Neural cell (in vitro differentiated cells): ENCODE results near the gene FRY. TPM values are rescaled to one million over a fixed set of nuclear protein-coding genes. Genes with fewer than 3 reads are reported as not detected.

Source experiments
- H2AFZ ChIP-seq: fragments of 200-600, 300-800 bp; sonication (generic), shearing (Covaris generic); 2 replicates; pipeline ENCODE4 v1.6.0; 2014; ENCODE audit warnings: low read depth, mild to moderate bottlenecking, antibody characterized with exemption, low read length, moderate library complexity
- H3F3A ChIP-seq: fragments of 200-600 bp; shearing (Covaris generic); 2 replicates; pipeline ENCODE4 v1.6.1; 2016; ENCODE audit warnings: mild to moderate bottlenecking, moderate library complexity, mixed read lengths, antibody characterized with exemption, low read length; ENCODE audit not compliant: insufficient read depth, poor library complexity, severe bottlenecking
- H3K27ac ChIP-seq: fragments of 200-600, 300-800 bp; sonication (generic), shearing (Covaris generic); 2 replicates; pipeline ENCODE4 v1.5.1; 2014; ENCODE audit warnings: mild to moderate bottlenecking, low read length, moderate library complexity
- H3K27me3 ChIP-seq: fragments of 300-800, 200-600 bp; sonication (generic), shearing (Covaris generic); 2 replicates; pipeline ENCODE4 v1.6.0; 2014; ENCODE audit warnings: mild to moderate bottlenecking, low read depth, low read length, moderate library complexity; ENCODE audit not compliant: insufficient read depth
- H3K36me3 ChIP-seq: fragments of 300-800, 200-600 bp; sonication (generic), shearing (Covaris generic); 2 replicates; pipeline ENCODE4 v1.5.1; 2014; ENCODE audit warnings: mild to moderate bottlenecking, antibody characterized with exemption, low read length, moderate library complexity; ENCODE audit not compliant: insufficient read depth
- H3K4me2 ChIP-seq: fragments of 300-800, 200-600 bp; sonication (generic), shearing (Covaris generic); 2 replicates; pipeline ENCODE4 v1.6.0; 2014; ENCODE audit warnings: mild to moderate bottlenecking, low read length
- H3K4me3 ChIP-seq: fragments of 300-800, 200-600 bp; sonication (generic), shearing (Covaris generic); 2 replicates; pipeline ENCODE4 v1.5.1; 2014; ENCODE audit warnings: mild to moderate bottlenecking, low read length, moderate library complexity
- H3K79me2 ChIP-seq: fragments of 200-600 bp; shearing (Covaris generic); replicated peaks from 2 replicates; pipeline ENCODE4 v1.6.0; 2014; ENCODE audit warnings: mild to moderate bottlenecking, low read length, moderate library complexity; ENCODE audit not compliant: insufficient read depth
- H3K9ac ChIP-seq: fragments of 300-800, 200-600 bp; sonication (generic), shearing (Covaris generic); 2 replicates; pipeline ENCODE4 v1.6.1; 2016; ENCODE audit warnings: mild to moderate bottlenecking, low read length, mixed read lengths
- H3K9me2 ChIP-seq: fragments of 200-600 bp; shearing (Covaris generic); 2 replicates; pipeline ENCODE4 v1.6.1; 2016; ENCODE audit warnings: mild to moderate bottlenecking, low read length, mixed read lengths; ENCODE audit not compliant: insufficient read depth
- H3K9me3 ChIP-seq: fragments of 200-600, 300-800 bp; sonication (generic), shearing (Covaris generic); 2 replicates; pipeline ENCODE4 v1.6.1; 2016; ENCODE audit warnings: mild to moderate bottlenecking, mixed run types, low read length, moderate library complexity, mixed read lengths
- H4K20me1 ChIP-seq: fragments of 200-600 bp; shearing (Covaris generic); 2 replicates; pipeline ENCODE4 v1.6.1; 2016; ENCODE audit warnings: mild to moderate bottlenecking, mixed run types; ENCODE audit not compliant: insufficient read depth
- CTCF ChIP-seq: fragments of 450-650 bp; IDR thresholded peaks from 2 replicates; pipeline ENCODE4 v1.5.1; 2014; ENCODE audit warnings: antibody characterized with exemption, mild to moderate bottlenecking, moderate library complexity; ENCODE audit not compliant: poor library complexity, severe bottlenecking
- EP300 ChIP-seq: fragments of 450-650 bp; conservative IDR thresholded peaks from 2 replicates; pipeline ENCODE4 v1.6.1; 2014; ENCODE audit warnings: antibody characterized with exemption, mild to moderate bottlenecking, moderate library complexity; ENCODE audit not compliant: poor library complexity, severe bottlenecking
- EZH2 ChIP-seq: fragments of 200-600, 300-800 bp; shearing (Covaris generic), sonication (generic); IDR thresholded peaks from 2 replicates; pipeline ENCODE4 v1.6.1; 2014; ENCODE audit warnings: antibody characterized with exemption, low read length, borderline replicate concordance, mild to moderate bottlenecking; ENCODE audit not compliant: insufficient read depth, poor library complexity, severe bottlenecking
- MXI1 ChIP-seq: fragments of 450-650 bp; conservative IDR thresholded peaks from 2 replicates; pipeline ENCODE4 v1.6.1; 2014; ENCODE audit warnings: antibody characterized with exemption, mild to moderate bottlenecking; ENCODE audit not compliant: poor library complexity, severe bottlenecking
- POLR2AphosphoS5 ChIP-seq: IDR thresholded peaks from 2 replicates; pipeline ENCODE4 v1.6.1; 2012
- RAD21 ChIP-seq: fragments of 450-650 bp; conservative IDR thresholded peaks from 2 replicates; pipeline ENCODE4 v1.6.1; 2014; ENCODE audit warnings: antibody characterized with exemption, mild to moderate bottlenecking, moderate library complexity
- REST ChIP-seq: IDR thresholded peaks from 2 replicates; pipeline ENCODE4 v1.6.1; 2012; ENCODE audit warnings: borderline replicate concordance
- SMC3 ChIP-seq: fragments of 450-650 bp; conservative IDR thresholded peaks from 2 replicates; pipeline ENCODE4 v1.6.1; 2014; ENCODE audit warnings: antibody characterized with exemption, mild to moderate bottlenecking, moderate library complexity; ENCODE audit not compliant: poor library complexity
- TAF1 ChIP-seq: IDR thresholded peaks from 2 replicates; pipeline ENCODE4 v1.6.1; 2012; ENCODE audit warnings: low read depth
- polyA plus RNA-seq: library from polyadenylated mRNA; depleted of rRNA; stranded (reverse); fragments of >200 nt; gene quantifications from 2 replicates; pipeline ENCODE4 v1.2.3, GENCODE V29; 2014

Gene FRY
- polyA plus RNA-seq, 1 donor from 2014 or later = 49.3 TPM

- Histone ChIP-seq H3K9ac (no peak overlapping the region), H3K27ac (no peak overlapping the region), H4K20me1 (no peaks in the 10 kb centered on the region), H3K27me3 (no peaks in the 10 kb centered on the region), H3K9me3 (no peaks in the 10 kb centered on the region), H3K36me3 (no peaks in the 10 kb centered on the region), H3K9me2 (no peaks in the 10 kb centered on the region), H3F3A (no peaks in the 10 kb centered on the region), H3K4me2 (no peak overlapping the region), H3K79me2 (no peaks in the 10 kb centered on the region), H3K4me3 (no peak overlapping the region), H2AFZ (no peak overlapping the region)
- TF ChIP-seq POLR2AphosphoS5 (no peak), SMC3 (no peak), CTCF (no peak), MXI1 (no peak), REST (no peak), RAD21 (no peak), EP300 (no peak), TAF1 (no peak), EZH2 (no peak)
Measured at GRCh38 chr13:32016119-32016518, 15.5 kb upstream of the FRY start.

GRCh38 chr13:32016631-32017030 is 14.9 kb upstream of the FRY start:
- no peak overlapping the region for H3K9ac ChIP-seq
- H3K36me3 ChIP-seq = no peaks in the 10 kb centered on the region
- H3K9me2 ChIP-seq = no peaks in the 10 kb centered on the region
- H3K9me3 ChIP-seq = no peaks in the 10 kb centered on the region
- H3K4me2 ChIP-seq = no peak overlapping the region
- H3K27me3 ChIP-seq = no peaks in the 10 kb centered on the region
- no peaks in the 10 kb centered on the region for H3K79me2 ChIP-seq
- H3K4me3 ChIP-seq = no peak overlapping the region
- TF ChIP-seq SMC3 (no peak), MXI1 (no peak), POLR2AphosphoS5 (no peak), CTCF (no peak), EZH2 (no peak), REST (no peak), TAF1 (no peak), EP300 (no peak), RAD21 (no peak)
- H3F3A ChIP-seq = no peaks in the 10 kb centered on the region
- no peak overlapping the region for H2AFZ ChIP-seq
- H4K20me1 ChIP-seq = no peaks in the 10 kb centered on the region
- no peak overlapping the region for H3K27ac ChIP-seq
